Esophagus mucosa (tissue), 1 donor: ENCODE data around the gene KDM2A. TPM values are rescaled to one million over a fixed set of nuclear protein-coding genes. Genes with fewer than 3 reads are reported as not detected.
"Not testable (repeated sequence)": the region's sequence is repeated elsewhere in the genome, so short reads cannot be mapped to it uniquely, and the experiment has no call there.

Experiments
- ATAC-seq: fragments of 200-7000 bp; cut with Tn5 transposase; one replicate; pipeline ENCODE4 v1.9.1; 2020
- total RNA-seq: library from RNA; stranded (reverse); gene quantifications from one replicate; pipeline ENCODE4 v1.2.4, GENCODE V29; 2023
- donor health status: DM: yes; HTN: yes; CAD: no.

Gene KDM2A
- total RNA-seq, 1 donor from 2014 or later: 67.2 TPM

DNA sequence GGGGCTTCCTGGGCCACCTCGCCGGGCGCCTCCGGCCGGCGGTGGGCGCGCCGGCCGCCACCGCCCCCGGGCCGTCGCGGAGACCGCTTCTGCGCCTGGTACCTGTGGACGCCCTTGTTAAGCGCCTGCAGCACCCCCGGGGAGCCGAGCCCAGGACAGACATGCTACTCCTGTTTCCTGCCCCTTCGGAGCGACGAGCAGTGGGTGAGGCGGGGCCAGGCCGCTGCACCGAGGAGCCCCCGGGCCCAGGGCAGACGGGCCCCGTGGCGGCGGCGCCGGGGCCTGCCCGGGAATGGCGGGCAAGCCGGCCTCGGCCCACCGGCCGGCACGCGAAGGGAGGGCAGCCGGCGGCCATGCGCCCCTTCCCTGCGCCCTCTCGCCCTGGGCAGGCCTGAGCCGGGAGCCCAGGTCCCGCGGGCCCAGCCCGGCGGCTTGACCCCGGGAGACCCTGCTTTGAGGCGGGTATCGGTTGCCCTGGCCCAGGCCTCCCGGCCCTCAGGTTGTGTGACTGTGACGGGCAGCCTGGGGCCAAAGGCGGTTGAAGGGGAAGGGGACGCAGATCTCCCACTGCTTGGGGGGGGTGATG is 789 bp upstream of the KDM2A start:
- ATAC-seq: peak; percentile 30

GRCh38 chr11:67119585-67120391 is 725 bp downstream of the KDM2A start:
- ATAC-seq: no peak

GRCh38 chr11:67120456-67120855 is 1.4 kb downstream of the KDM2A start:
- no peak for ATAC-seq

GRCh38 chr11:67120881-67121710 is 2.0 kb downstream of the KDM2A start:
- ATAC-seq: no peak

DNA sequence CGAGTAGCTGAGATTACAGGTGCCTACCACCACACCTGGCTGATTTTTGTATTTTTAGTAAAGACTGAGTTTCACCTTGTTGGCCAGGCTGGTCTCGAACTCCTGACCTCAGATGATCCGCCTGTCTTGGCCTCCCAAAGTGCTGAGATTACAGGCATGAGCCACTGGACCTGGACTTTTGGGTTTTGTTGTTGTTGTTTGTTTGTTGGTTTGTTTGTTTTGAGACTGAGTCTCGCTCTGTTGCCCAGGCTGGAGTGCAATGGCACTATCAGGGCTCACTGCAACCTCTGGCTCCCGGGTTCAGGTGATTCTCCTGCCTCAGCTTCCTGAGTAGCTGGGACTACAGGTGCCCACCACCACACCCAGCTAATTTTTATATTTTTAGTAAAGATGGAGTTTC is 4.7 kb downstream of the KDM2A start:
- not testable (repeated sequence) for ATAC-seq

DNA sequence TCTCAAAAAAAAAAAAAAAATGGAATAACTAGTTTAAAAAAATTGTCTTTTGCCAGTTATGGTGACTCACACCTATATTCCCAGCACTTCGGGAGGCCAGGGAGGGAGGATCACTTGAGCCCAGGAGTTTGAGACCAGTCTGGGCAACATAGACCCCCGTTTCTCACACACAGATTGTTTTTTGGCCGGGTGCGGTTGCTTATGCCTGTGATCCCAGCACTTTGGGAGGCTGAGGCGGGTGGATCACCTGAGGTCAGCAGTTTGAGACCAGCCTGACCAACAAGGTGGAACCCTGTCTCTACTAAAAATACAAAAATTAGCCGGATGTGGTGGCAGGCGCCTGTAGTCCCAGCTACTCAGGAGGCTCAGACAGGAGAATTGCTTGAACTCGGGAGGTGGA is 7.2 kb downstream of the KDM2A start:
- not testable (repeated sequence) for ATAC-seq

DNA sequence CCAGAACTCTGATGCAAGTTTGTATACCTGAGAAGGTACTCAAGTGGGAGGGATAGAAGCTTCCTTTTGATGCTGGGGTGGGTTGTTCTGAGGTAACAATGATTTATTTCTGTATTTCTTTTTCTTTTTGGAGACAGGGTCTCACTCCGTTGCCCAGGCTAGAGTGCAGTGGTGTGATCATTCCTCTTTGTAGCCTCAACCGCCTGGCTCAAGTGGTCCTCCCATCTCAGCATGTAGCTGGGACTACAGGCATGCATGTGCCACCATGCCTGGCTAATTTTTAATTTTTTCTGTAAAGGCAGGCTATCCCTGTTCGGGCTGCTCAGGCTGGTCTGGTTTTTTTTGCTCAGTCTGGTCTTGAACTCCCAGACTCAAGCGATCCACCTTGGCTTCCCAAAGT is 7.9 kb downstream of the KDM2A start:
- ATAC-seq: no peak

GRCh38 chr11:67130861-67131260 is 11.8 kb downstream of the KDM2A start:
- not testable (repeated sequence) for ATAC-seq

GRCh38 chr11:67136156-67136555 is 17.1 kb downstream of the KDM2A start:
- no peak for ATAC-seq

- no peak for ATAC-seq
Observed at GRCh38 chr11:67138922-67139321, 19.9 kb downstream of the KDM2A start.

DNA sequence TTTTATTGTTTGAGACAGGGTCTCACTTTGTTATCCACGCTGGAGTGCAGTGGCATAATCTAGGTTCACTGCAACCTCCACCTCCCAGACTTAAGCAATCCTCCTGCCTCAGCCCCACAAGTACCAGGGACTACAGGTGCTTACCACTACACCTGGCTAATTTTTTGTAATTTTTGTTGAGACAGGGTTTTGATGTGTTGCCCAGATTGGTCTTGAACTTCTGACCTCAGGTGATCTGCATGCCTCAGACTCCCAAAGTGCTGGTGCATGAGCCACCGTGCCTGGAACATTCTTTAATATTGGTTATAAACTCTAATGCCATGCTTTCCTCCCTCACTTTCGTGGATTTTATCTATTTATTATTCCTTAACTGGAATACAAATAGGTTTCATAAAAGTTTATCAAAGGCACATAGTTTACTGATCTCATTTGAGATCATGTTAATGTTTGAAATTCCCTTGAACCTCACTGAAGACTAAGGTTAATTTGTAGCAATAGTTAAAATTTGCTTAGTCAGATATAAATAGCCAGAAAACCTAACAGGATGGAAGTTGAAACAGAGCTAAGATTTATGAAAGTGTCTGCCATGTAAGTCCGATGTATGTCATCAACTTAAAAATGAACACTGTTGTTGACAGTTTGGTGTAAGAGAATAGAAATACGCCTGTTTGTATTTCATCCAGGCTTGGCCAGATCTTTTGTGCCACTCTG is 27.6 kb downstream of the KDM2A start:
- no peak for ATAC-seq

GRCh38 chr11:67153971-67154370 is 34.9 kb downstream of the KDM2A start:
- no peak for ATAC-seq

- no peak for ATAC-seq
Observed at GRCh38 chr11:67154726-67155125, 35.7 kb downstream of the KDM2A start.

GRCh38 chr11:67157691-67158090 is 38.6 kb downstream of the KDM2A start:
- peak; percentile 38 for ATAC-seq

- ATAC-seq: no peak
Observed at GRCh38 chr11:67158221-67158620, 39.2 kb downstream of the KDM2A start.

DNA sequence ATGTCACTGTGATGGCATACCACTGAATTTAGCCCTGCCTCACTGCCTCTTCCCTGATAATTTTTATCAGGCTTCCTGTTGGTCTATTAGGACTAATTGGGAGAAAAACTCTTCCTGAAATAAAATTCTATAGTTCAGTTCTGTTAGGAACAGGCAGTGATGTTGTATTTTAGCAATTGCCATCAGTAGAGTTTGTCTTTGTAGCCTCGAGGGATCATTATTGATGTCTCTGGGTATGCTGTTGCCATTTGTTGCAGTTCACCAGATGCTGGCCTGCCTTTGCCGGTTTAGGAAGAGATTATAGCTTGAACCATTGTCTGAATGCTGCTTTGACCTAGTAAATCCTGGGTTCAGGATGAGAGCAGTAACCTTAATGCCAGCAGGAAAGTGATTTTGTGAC is 41.0 kb downstream of the KDM2A start:
- no peak for ATAC-seq

DNA sequence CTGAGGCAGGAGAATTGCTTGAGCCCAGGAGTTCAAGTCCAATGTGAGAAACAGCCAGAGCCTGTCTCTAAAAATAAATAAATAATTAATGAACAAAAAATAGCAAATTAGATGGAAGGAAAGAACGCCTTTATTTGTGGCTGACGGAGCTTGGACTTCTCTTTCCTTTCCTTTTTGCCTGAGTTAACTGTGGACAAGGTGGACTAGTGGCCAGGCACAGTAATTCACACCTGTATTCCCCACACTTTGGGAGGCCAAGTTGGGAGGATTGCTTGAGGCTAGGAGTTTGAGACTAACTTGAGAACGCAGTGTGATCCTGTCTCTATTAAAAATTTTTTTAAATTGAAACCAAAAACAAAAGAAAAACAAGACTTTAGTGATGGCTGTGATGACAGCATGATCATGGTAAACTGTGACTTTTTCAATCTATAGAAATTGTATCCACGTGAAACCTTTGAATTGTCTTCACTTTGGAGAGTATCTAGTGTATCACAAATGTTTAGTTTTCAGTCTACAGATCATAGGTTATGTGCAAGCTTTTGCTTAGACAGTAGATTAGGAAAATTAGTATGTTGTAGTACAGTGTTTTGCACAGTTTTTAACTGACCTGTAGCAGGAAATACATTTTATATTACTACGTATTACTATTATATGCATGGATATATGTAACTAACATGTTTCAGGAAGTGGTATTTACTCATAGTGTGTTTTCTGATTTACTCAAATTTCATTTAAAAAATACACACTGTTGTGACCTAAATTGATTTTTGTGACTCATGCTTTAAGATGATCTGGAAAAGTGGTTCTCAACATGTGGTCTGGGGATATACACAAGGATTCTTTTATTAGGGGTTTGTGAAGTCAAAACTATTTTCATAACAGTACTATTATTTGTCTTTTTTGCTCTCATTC is 42.1 kb downstream of the KDM2A start:
- no peak for ATAC-seq

DNA sequence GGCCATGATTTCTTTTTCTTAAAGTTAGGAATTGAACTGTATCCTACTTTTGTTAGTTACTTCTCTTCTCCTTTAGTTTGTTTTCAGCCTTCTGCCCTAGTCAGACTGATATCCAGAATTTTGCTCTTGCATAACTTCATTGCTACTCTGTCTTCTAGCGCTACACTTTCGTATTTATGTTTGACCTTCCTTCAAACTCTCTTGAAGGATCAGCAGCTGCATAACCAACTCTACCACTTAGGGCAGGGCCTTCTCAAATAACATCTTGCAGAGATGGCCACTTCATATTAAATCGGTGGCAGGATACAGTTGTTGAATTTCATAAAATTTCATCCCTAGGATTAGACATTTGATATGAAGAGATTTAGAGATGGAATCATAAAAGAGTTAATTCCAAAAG is 43.9 kb downstream of the KDM2A start:
- ATAC-seq: no peak

GRCh38 chr11:67165623-67166022 is 46.6 kb downstream of the KDM2A start:
- no peak for ATAC-seq

DNA sequence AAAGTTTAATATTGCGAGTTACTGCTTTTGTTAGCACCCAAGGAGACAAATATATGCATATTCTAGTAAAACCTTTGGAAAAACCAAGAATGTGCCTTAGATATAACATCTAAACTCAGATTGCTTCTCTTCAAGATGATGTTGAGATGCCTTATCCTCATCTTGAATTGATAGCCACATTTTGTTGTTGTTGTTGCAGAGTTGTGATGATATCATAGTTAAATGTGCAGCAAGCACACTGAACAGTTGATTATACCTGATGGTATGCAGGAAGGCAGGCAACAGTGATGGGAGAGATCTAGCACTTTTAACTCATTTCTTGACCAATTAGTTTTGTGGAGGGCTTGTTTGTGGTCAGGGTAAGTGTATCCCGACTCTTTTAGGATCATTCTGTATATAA is 48.0 kb downstream of the KDM2A start:
- no peak for ATAC-seq

- no peak for ATAC-seq
Observed at GRCh38 chr11:67167719-67168118, 48.7 kb downstream of the KDM2A start.

- ATAC-seq: not testable (repeated sequence)
Observed at GRCh38 chr11:67168911-67169310, 49.8 kb downstream of the KDM2A start.
